Motor neuron (in vitro differentiated cells): Measurements from ENCODE around the gene OR10G3. TPM values are rescaled to one million over a fixed set of nuclear protein-coding genes. Genes with fewer than 3 reads are reported as not detected.
"Not testable (repeated sequence)": the region's sequence is repeated elsewhere in the genome, so short reads cannot be mapped to it uniquely, and the experiment has no call there.

Experiments
- ATAC-seq, 8 experiments: fragments of 200-7000 bp; cut with Tn5 transposase; replicated peaks in 6 of 8; 2 replicates each; pipeline ENCODE4 v1.8.0; 2021; ENCODE audit warnings: mild to moderate bottlenecking in 8 of 8, moderate library complexity in 8 of 8
- H3K27ac ChIP-seq, 2 donors: fragments of 250-450 bp; sonication (Bioruptor Pico); 2 replicates each; pipeline ENCODE4 v1.9.0; 2021; ENCODE audit warnings: antibody characterized with exemption in 2 of 2, mild to moderate bottlenecking in 2 of 2, moderate library complexity in 1 of 2
- H3K4me1 ChIP-seq, 2 donors: fragments of 250-450 bp; sonication (Bioruptor Pico); replicated peaks in 1 of 2; 2 replicates each; pipeline ENCODE4 v1.6.1; 2021; ENCODE audit warnings: antibody characterized with exemption in 2 of 2, mild to moderate bottlenecking in 2 of 2, moderate library complexity in 1 of 2
- H3K4me3 ChIP-seq, 5 donors: fragments of 250-450 bp; sonication (Bioruptor Pico); 2 replicates each; pipeline ENCODE4 v1.9.0; 2021; ENCODE audit warnings: antibody characterized with exemption in 5 of 5, mild to moderate bottlenecking in 5 of 5, moderate library complexity in 4 of 5
- WGBS, 10 experiments: fragments of 450-650 bp; shearing (Covaris generic); methylation state at CpG; one replicate each; pipeline ENCODE4 v1.0.0; 2022; 5-methylcytosine and 5-hydroxymethylcytosine counted together
- in situ Hi-C, 9 experiments: fragments of 400-800 bp; cut with MboI; loops; one replicate each; pipeline ENCODE4 v1.15.0; 2021; ENCODE audit warnings: low sequenced_read_pairs in 9 of 9, low pct_unique_long_range_greater_than_20kb in 2 of 9; ENCODE audit not compliant: unreplicated experiment in 9 of 9
- total RNA-seq, 8 experiments: library from RNA; unstranded; fragments of 300-600 nt; gene quantifications; 2 replicates each; pipeline versions ENCODE4 v1.2.3 to v1.2.4, GENCODE V29; 2022

The OR10G3 gene
- total RNA-seq, result under 1 TPM in 2 of 8 experiments, not detected in 6; 0.24 to 0.36 TPM

GRCh38 chr14:21579976-21580375 lies at the start of gene OR10G3:
Gene OR10G3, minus strand, starts transcription at chr14:21580076. Its CDS starts 9,332 bp downstream, at chr14:21570744.
- no peak within 1 kb of the TSS for H3K27ac ChIP-seq
- no peak for ATAC-seq
- no peak within 1 kb of the TSS for H3K4me3 ChIP-seq
- in situ Hi-C loops, result no loop called here
- no peaks in the 10 kb centered on the region for H3K4me1 ChIP-seq
- 71 to 93% (median 80%) methylated on average over 1 to 2 of the region's 2 CpGs; no CpG with 5 or more reads in 5 of the 10 experiments for WGBS, 10 experiments

GRCh38 chr14:21626491-21627230 lies 46.8 kb upstream of the OR10G3 start:
- in situ Hi-C loops, result no loop called here
- Histone ChIP-seq H3K4me3 (no peak overlapping the region), H3K27ac (no peak overlapping the region), H3K4me1 (no peaks in the 10 kb centered on the region)
- 0 to 100% (median 56%) methylated on average over 1 to 3 of the region's 3 CpGs for WGBS, 10 experiments
- no peak for ATAC-seq

GRCh38 chr14:21617614-21618013 lies 37.7 kb upstream of the OR10G3 start:
- 0 to 83% (median 80%) methylated on average over 1 to 3 of the region's 8 CpGs; no CpG with 5 or more reads in 4 of the 10 experiments for WGBS, 10 experiments
- Histone ChIP-seq H3K27ac (no peak overlapping the region), H3K4me3 (no peak overlapping the region), H3K4me1 (no peaks in the 10 kb centered on the region)
- in situ Hi-C loops, result no loop called here
- no peak for ATAC-seq

- in situ Hi-C loops, result no loop called here
- ATAC-seq, result no peak
- H3K4me3 ChIP-seq, result no peak overlapping the region
- 0 to 80% methylated on average over 1 of the region's 1 CpG; no CpG with 5 or more reads in 8 of the 10 experiments for WGBS, 10 experiments
- H3K27ac ChIP-seq, result no peak overlapping the region
- H3K4me1 ChIP-seq, result no peaks in the 10 kb centered on the region
Measured at GRCh38 chr14:21614240-21614639, 34.4 kb upstream of the OR10G3 start.

GRCh38 chr14:21612324-21612723 lies 32.4 kb upstream of the OR10G3 start:
- Histone ChIP-seq H3K4me3 (no peak overlapping the region), H3K4me1 (no peaks in the 10 kb centered on the region), H3K27ac (no peak overlapping the region)
- 8 to 89% (median 55%) methylated on average over 1 to 5 of the region's 6 CpGs; no CpG with 5 or more reads in 4 of the 10 experiments for WGBS, 10 experiments
- ATAC-seq, result no peak
- in situ Hi-C loops, result no loop called here

GRCh38 chr14:21602181-21602580 lies 22.3 kb upstream of the OR10G3 start:
- no CpG with 5 or more reads among the region's 8 CpGs for WGBS, 10 experiments
- in situ Hi-C loops, ATAC-seq, H3K27ac ChIP-seq, H3K4me1 ChIP-seq, H3K4me3 ChIP-seq: not testable (repeated sequence)

GRCh38 chr14:21589317-21589716 lies 9.4 kb upstream of the OR10G3 start:
- Histone ChIP-seq H3K27ac (no peak overlapping the region), H3K4me1 (no peaks in the 10 kb centered on the region), H3K4me3 (no peak overlapping the region)
- in situ Hi-C loops, result no loop called here
- WGBS, 10 experiments, result 0 to 86% (median 74%) methylated on average over 1 to 4 of the region's 4 CpGs; no CpG with 5 or more reads in 1 of the 10 experiments
- no peak for ATAC-seq

GRCh38 chr14:21575661-21576060 lies 4.2 kb downstream of the OR10G3 start:
- Histone ChIP-seq H3K27ac (no peak overlapping the region), H3K4me3 (no peak overlapping the region), H3K4me1 (no peaks in the 10 kb centered on the region)
- in situ Hi-C loops, result no loop called here
- 0 to 100% (median 70%) methylated on average over 1 to 5 of the region's 6 CpGs for WGBS, 10 experiments
- ATAC-seq, result no peak

GRCh38 chr14:21572604-21573003 lies 7.3 kb downstream of the OR10G3 start:
- Histone ChIP-seq H3K4me3 (no peak overlapping the region), H3K4me1 (no peaks in the 10 kb centered on the region), H3K27ac (no peak overlapping the region)
- no peak for ATAC-seq
- in situ Hi-C loops, result no loop called here

GRCh38 chr14:21558703-21559170 lies 21.1 kb downstream of the OR10G3 start:
- Histone ChIP-seq H3K4me1 (peaks cover 2 to 7% of the 10 kb centered on the region in 2 donors), H3K27ac (no peak overlapping the region), H3K4me3 (no peak overlapping the region)
- in situ Hi-C loops, result loop anchor here in 1 of 9 experiments (10.0 kb wide), 1 partner anchor 54 kb away; no protein-coding TSS in a partner anchor
- 59 to 96% (median 80%) methylated on average over 1 to 7 of the region's 8 CpGs; no CpG with 5 or more reads in 3 of the 10 experiments for WGBS, 10 experiments
- no peak for ATAC-seq

GRCh38 chr14:21557084-21557901 lies 22.6 kb downstream of the OR10G3 start:
- H3K27ac ChIP-seq, result peak overlapping the region in 1 of 2 donors; percentile 8
- 0 to 17% (median 4%) methylated on average over 2 to 8 of the region's 11 CpGs for WGBS, 10 experiments

GRCh38 chr14:21556378-21557083 lies 23.3 kb downstream of the OR10G3 start:
- in situ Hi-C loops, result loop anchor here in 1 of 9 experiments (10.0 kb wide), 1 partner anchor 52 kb away; no protein-coding TSS in a partner anchor
- peaks cover 2 to 7% of the 10 kb centered on the region in 2 donors for H3K4me1 ChIP-seq
- no peak overlapping the region for H3K27ac ChIP-seq
- WGBS, 10 experiments, result 8 to 76% (median 50%) methylated on average over 1 to 4 of the region's 5 CpGs; no CpG with 5 or more reads in 1 of the 10 experiments
- ATAC-seq, result peak in 1 of 8 experiments; percentile 7
- H3K4me3 ChIP-seq, result no peak overlapping the region

More at GRCh38 chr14:21557084-21557901, 22.6 kb downstream of the OR10G3 start:
- in situ Hi-C loops, result loop anchor here in 1 of 9 experiments (10.0 kb wide), 1 partner anchor 52 kb away; no protein-coding TSS in a partner anchor
- peaks cover 2 to 7% of the 10 kb centered on the region in 2 donors for H3K4me1 ChIP-seq
- H3K4me3 ChIP-seq, result peak overlapping the region; percentile 24 to 35 (median 26)
- peak; percentile 70 to 98 (median 92) for ATAC-seq
